IPS-18c (cell line): ENCODE results near the gene ERLIN1.

Source experiments
- H3K4me3 ChIP-seq: 2 replicates; pipeline ENCODE4 v1.7.0; 2013; ENCODE audit warnings: low read depth, mild to moderate bottlenecking, low read length, moderate library complexity; ENCODE audit not compliant: insufficient read depth
- H3K9me3 ChIP-seq: one replicate; pipeline ENCODE4 v1.6.1; 2013; ENCODE audit warnings: mild to moderate bottlenecking, low read length, moderate library complexity; ENCODE audit not compliant: control insufficient read depth, insufficient read depth

Gene ERLIN1

GRCh38 chr10:100185364-100186252 lies at the start of gene ERLIN1:
ERLIN1 (minus strand) TSS chr10:100186029; CDS start chr10:100185626, 403 bp downstream.
- H3K9me3 ChIP-seq, result no peaks in the 10 kb centered on the region
- peak within 1 kb of the TSS; percentile 94 for H3K4me3 ChIP-seq

- H3K4me3 ChIP-seq, result no peak overlapping the region
- no peaks in the 10 kb centered on the region for H3K9me3 ChIP-seq
These were observed 46.3 kb upstream of the ERLIN1 start for GRCh38 chr10:100232101-100232500.

- Histone ChIP-seq H3K4me3 (peak overlapping the region; percentile 98), H3K9me3 (no peaks in the 10 kb centered on the region)
These were observed 44.1 kb upstream of the ERLIN1 start for GRCh38 chr10:100229819-100230422.

- H3K4me3 ChIP-seq, result no peak overlapping the region
- H3K9me3 ChIP-seq, result no peaks in the 10 kb centered on the region
These were observed 38.0 kb upstream of the ERLIN1 start for GRCh38 chr10:100223879-100224278.

GRCh38 chr10:100222529-100222928 lies 36.7 kb upstream of the ERLIN1 start:
- H3K4me3 ChIP-seq, result no peak overlapping the region
- no peaks in the 10 kb centered on the region for H3K9me3 ChIP-seq

GRCh38 chr10:100216006-100216405 lies 30.2 kb upstream of the ERLIN1 start:
- Histone ChIP-seq H3K9me3 (no peaks in the 10 kb centered on the region), H3K4me3 (no peak overlapping the region)

GRCh38 chr10:100209303-100209702 lies 23.5 kb upstream of the ERLIN1 start:
- Histone ChIP-seq H3K4me3 (no peak overlapping the region), H3K9me3 (no peaks in the 10 kb centered on the region)

- no peak overlapping the region for H3K4me3 ChIP-seq
These were observed 22.4 kb upstream of the ERLIN1 start for GRCh38 chr10:100208276-100208675.

GRCh38 chr10:100204370-100204769 lies 18.5 kb upstream of the ERLIN1 start:
- Histone ChIP-seq H3K4me3 (no peak overlapping the region), H3K9me3 (no peaks in the 10 kb centered on the region)

More at GRCh38 chr10:100208276-100208675, 22.4 kb upstream of the ERLIN1 start:
- no peaks in the 10 kb centered on the region for H3K9me3 ChIP-seq

GRCh38 chr10:100201549-100201948 lies 15.7 kb upstream of the ERLIN1 start:
- H3K4me3 ChIP-seq, result no peak overlapping the region
- H3K9me3 ChIP-seq, result no peaks in the 10 kb centered on the region

GRCh38 chr10:100194711-100195110 lies 8.9 kb upstream of the ERLIN1 start:
- Histone ChIP-seq H3K4me3 (no peak overlapping the region), H3K9me3 (no peaks in the 10 kb centered on the region)

GRCh38 chr10:100192350-100192749 lies 6.5 kb upstream of the ERLIN1 start:
- Histone ChIP-seq H3K9me3 (no peaks in the 10 kb centered on the region), H3K4me3 (no peak overlapping the region)

GRCh38 chr10:100186253-100187212 lies 704 bp upstream of the ERLIN1 start:
- Histone ChIP-seq H3K9me3 (no peaks in the 10 kb centered on the region), H3K4me3 (peak overlapping the region; percentile 94)

- H3K9me3 ChIP-seq, result no peaks in the 10 kb centered on the region
These were observed 989 bp downstream of the ERLIN1 start for GRCh38 chr10:100184840-100185239.

GRCh38 chr10:100184426-100184825 lies 1.4 kb downstream of the ERLIN1 start:
- no peaks in the 10 kb centered on the region for H3K9me3 ChIP-seq
- H3K4me3 ChIP-seq, result peak overlapping the region; percentile 94; the same call in 1 of the 2 replicates

More at GRCh38 chr10:100184840-100185239, 989 bp downstream of the ERLIN1 start:
- H3K4me3 ChIP-seq, result peak overlapping the region; percentile 94; the same call in 1 of the 2 replicates

- Histone ChIP-seq H3K4me3 (no peak overlapping the region), H3K9me3 (no peaks in the 10 kb centered on the region)
These were observed 2.3 kb downstream of the ERLIN1 start for GRCh38 chr10:100183481-100183880.

GRCh38 chr10:100182908-100183307 lies 2.9 kb downstream of the ERLIN1 start:
- H3K4me3 ChIP-seq, result no peak overlapping the region
- H3K9me3 ChIP-seq, result no peaks in the 10 kb centered on the region
